SIG-M5 (cell line): ENCODE results near the gene BHLHE23.
"Not testable (repeated sequence)": the region's sequence is repeated elsewhere in the genome, so short reads cannot be mapped to it uniquely, and the experiment has no call there.

ENCODE experiments used
- DNase-seq: peaks from one replicate; lab custom pipeline; 2025; lab: John Stamatoyannopoulos, UW

BHLHE23 gene

DNA sequence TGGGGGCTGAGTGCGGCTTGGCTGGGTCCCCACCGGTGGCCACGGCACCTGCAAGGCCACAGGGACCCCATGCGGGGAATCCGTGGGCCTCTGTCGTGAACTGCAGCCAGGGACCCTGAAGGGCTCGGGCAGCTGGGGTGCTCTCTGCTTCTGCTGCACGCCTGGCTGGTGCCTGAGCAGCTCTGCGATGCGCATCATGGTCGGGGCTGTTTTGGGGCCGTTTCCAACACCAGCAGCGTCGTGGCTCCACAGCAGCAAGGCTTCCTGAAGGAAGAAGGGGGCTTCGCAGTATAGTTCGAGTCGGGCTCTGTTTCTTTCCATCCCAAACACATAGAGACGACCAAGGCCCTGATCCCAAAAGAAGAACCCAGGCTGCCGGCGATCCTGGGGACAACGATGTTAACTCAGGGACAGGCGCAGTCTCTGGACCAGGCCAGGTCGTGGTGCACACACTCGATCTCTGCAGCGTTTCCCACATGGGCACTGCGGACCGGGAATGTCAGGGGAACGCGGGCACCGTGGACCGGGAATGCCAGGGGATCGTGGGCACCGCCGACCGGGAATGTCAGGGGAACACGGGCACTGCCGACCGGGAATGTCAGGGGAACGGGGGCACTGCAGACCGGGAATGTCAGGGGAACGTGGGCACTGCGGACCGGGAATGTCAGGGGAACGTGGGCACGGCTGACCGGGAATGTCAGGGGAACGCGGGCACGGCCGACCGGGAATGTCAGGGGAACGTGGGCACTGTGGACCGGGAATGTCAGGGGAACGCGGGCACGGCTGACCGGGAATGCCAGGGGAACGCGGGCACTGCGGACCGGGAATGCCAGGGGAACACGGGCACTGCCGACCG, 36.8 kb upstream of the BHLHE23 start:
- DNase-seq = no peak

DNA sequence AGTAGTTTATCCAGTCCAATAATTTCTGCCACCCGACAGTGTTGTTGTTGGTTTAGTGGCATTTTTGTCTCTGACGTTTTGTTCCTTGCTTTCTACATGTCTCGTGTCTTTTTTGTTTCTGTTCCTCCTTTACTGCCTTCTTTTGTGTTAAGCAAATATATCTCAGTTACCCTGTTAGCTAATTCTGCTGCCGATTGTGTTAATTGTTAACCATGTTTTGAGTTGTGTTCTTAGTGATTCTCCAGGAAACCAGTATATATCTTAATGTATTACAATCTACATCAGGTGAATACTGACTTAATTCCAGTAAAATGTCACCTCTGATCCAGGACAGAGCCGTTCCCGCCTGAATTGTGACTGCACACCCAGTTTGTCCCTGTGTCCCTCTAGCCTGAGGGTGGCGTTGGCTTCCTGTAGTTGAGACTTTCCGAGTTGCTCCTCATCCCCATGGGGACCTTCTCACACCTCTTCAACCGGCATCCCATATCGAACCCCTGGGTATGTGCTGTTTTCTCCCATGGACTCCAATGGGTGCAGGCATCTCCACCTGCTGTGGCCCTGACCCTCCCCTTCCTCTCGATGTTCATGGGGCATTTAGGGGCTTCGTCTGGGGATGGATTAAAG, 35.8 kb upstream of the BHLHE23 start:
- DNase-seq = no peak

DNA sequence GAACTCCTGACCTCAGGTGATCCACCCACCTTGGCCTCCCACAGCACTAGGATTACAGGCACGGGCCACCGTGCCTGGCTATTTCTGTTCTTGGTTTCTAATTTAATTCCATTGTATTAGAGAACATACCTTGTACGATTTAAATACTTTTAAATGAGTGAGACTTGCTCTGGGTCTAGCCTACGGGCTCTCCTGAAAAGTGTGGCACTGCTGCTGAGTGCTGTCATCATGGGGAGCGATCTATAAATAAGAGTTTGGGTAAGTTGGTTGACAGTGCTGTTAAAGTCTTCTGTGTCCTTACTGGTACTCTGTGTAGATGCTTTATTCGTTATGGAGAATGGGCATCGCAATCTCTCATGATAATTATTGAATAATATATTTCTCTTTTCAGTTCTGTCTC, 35.0 kb upstream of the BHLHE23 start:
- no peak for DNase-seq

DNA sequence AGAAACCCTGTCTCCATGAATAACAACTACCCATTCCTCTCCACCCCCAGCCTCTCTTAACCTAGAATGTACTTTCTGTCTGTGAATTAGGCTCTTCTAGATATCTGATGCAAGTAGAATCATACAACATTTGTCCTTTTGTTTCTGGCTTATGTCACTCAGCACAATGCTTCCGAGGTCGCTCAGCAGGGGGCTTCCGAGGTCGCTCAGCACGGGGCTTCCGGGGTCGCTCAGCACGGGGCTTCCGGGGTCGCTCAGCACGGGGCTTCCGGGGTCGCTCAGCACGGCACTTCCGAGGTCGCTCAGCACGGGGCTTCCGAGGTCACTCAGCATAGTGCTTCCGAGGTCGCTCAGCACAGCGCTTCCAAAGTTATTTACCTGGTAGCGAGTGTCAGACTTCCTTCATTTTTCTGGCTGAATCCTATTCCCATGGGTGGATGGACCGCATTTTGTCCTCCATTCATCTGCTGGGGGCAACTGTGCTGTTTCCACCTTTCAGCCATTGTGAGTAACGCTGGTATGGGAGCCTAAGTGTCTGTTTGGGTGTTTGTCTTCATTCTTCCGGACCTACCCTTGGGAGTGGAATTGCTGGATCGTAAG, 31.0 kb upstream of the BHLHE23 start:
- DNase-seq = no peak

DNA sequence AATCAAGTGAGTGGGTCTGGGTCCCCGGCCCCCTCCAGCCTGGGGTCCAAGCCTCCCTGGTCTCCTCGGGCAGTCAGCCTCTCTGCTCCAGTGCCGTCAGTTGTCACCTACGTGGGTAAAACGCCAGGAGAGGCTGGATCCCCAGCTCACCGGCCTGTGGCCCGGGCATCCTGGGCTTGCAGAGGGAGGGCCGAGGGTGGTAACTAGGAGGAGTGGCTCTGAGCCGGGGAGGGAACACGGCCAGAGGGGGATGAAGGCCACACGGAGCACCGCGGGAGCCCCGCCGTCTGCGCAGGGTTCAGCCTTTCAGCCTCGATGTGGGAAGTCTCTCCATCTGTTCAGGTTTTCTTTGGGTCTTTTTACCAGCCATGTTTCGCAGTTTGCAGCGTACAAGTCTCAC, 29.5 kb upstream of the BHLHE23 start:
- DNase-seq = no peak

DNA sequence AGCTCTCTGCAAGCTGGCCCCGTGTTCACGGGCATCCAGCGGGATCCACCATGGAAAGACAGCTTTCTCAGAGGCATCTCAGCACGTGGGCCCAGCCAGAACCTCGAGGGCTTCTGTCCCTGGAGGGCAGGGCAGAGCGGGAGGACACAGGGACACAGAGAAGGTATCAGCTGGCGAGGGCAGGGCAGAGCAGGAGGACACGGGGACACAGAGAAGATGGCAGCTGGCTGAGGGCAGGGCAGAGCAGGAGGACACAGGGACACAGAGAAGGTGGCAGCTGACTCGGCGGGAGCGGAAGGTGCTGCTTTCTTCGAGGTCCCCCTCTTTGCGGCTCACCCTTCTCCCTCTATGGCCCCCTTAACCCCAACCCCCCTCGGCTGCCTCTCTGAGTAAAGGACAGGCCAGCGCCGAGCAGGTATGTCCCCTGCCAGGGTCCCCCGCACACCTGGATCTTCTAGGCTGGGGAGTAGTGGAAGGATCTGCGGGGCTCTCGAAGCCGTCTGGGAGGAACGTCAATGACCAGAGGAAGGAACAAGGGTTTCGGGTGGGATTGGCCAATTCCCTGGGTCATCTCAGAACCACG, 28.9 kb upstream of the BHLHE23 start:
- DNase-seq = no peak

DNA sequence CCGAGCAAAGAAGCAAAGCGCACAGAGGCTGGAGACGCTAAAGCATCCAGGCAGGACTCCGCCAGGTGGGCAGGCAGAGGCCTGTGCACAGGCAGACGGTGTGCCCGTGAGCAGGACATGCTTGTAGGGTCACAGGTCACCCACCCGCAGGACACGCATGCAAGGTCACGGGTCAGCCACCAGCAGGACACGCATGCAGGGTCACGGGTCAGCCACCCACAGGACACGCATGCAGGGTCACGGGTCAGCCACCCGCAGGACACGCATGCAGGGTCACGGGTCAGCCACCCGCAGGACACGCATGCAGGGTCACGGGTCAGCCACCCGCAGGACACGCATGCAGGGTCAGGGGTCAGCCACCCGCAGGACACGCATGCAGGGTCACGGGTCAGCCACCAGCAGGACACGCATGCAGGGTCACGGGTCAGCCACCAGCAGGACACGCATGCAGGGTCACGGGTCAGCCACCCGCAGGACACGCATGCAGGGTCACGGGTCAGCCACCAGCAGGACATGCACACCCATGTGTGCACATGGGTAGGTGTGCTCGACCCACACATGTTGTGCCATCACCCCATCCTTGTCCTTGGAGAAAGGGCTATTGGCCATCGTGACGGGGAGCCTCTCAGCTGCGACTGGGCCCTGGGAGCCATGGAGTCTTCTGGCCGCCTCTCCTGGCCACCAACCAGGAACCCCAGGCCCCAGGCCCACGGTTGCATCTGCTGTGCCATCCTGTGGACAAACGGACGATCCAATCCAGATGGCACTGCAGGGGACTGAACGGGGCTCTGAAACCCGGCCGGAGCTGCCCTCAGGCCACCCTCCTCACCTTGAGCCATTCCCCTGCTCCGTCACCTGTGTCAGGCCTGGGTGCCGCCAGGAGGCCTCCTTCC, 28.2 kb upstream of the BHLHE23 start:
- not testable (repeated sequence) for DNase-seq

DNA sequence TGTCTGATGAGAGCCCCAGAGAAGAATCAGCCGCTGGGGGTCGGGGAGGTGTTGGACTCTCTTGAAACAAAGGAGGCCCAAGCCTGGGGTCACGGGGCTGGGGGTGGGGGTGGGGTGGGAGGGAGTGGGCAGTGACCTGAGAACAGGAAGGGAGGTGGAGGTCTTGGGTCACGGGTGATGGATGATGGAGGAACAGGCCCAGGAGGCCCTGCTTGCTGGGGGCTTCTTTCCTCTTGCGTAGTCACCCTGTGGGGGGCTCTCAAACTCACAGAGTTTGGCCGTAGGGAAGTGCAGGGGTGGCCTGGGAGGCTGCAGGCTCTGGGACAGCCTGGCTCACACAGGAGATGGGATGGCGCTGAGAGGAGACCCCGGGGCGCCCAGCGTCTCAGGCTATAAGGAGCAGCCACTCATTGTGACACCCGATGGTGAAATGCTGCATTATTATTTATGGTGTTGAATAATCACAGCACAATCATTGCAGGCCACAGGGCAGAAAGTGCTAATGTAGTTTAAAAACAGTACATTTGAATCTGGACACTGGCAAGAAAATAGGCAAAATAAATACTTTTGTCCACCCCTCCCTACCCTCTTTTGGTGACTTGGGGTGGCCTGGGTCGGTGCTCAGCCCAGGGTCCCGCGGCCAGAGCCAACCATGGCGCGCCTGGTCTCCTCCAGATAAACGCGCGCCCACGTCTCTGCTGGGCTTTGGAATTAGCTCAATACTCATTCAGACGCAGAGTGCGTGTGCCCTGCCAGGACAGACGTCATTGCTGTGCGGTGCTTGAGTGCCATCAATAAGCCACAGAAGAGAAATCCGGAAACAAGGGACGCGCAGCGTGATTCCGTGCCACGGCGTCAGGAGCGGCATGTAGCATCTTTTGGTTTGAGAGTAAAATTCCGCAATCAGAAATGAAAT, 27.3 kb upstream of the BHLHE23 start:
- DNase-seq = no peak

DNA sequence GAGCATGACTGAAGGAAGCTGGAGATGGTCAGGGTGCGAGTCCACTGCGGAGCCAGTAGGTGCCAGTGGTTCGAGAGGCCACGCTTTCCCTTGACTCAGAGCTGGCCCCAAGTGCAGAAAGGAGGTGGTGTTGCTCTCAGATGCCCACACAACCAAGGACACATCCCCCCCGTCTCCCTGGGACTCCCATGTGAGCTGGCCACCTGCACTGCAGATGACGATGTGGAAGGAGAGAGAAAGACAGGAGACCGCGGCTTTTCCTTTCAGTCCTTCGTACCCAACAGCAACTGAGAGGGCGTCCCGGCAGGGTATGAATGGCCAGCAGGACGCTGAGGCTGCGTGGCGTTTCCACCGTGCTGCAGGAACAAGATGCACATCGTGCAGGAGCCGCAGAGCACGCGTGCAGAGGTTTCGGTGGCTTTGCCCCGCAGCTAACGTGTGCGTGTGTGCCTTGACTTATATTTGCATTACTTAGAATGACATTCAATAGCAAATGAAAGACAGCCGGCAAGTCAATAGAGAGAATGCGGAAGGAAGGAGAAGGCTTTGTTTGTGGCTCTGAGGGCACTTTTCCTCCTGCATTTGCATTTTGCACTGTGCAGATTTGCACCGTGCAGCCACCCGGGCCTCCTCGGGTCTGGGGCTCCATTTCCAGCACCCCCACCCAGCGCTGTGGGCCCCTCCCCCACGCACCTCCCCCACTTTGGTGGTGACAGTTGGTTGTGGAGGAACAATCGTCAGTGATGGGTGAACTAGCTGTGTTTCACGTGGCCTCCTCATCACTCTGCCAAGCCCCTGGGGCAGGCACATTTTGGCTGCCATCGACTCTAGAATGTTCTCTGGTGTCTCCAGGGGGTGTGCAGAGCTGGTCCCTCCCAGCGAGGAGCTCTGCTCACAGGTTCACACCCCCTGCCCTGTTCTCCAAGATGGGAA, 26.4 kb upstream of the BHLHE23 start:
- no peak for DNase-seq

DNA sequence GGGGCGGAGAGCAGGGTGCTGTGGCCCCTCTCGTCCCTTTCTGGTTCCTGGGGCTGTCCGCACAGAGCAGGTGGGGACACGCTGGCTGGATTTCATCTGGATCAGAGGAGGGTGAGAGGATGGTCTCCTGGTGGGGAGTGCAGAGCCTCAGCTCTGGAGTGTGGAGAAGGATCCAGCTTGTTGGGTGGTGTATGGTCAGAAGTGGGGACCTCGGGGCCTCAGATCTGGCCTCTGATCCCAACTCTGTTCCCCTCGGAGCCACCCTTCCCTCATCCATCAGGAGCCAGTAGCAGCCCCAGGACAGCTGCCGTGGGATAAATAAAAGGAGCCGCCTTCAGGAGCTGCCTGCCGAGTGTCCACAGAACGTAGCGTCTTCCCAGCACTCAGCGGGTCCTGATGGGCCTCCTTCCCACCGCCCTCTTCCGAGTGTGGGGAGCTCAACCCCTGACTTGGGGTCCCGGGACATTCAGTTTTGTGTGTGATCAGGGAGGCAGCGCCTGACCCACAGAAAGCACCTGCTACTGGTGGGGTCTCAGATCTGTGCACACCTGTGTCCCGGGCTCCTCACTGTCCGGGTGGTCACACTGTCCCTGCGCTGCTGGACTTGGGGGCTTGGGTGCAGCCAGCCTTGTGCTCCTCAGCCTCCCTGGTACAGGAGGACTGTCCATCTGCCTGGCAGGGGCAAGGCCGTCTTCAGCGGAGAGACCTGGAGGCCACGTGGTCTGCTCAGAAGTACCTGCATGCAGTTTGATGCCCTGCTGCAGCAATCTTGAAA, 25.4 kb upstream of the BHLHE23 start:
- DNase-seq = no peak

DNA sequence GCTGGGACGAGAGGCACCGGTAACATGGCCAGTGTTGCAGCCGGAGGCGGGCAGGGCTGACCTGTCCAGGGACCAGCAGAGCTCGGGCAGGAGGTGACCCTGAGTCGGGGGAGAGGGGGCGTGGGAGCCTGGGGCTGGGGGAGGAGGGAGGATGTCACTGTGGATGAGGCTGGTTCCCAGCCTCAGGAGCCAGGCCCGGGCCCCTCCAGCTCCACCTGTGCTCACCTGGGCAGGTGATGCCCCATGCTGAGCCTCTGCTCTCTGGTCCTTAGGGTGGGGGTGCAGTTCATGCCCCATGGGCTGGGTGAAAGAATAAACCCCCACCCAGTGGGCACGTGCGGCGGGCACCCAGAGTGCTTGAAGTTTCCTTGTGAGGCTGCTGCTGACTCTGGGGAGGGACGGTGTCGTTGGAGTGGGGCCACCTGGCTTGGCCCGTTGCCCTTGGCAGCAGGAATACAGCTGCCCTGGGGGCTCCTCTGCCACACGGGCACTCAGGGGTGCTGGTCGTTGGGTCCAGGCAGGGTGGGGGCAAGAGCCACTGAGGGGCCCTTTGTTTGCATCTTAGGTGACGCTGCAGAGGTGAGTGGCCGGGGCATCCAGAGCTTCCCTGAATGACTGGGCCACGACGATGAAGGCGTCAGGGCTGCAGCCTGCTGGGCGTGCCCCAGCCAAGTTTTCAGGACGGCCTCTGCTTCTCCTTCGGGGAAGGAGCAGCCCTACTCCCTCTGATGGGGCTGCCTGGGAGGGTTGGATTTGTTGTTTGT, 24.7 kb upstream of the BHLHE23 start:
- no peak for DNase-seq

DNA sequence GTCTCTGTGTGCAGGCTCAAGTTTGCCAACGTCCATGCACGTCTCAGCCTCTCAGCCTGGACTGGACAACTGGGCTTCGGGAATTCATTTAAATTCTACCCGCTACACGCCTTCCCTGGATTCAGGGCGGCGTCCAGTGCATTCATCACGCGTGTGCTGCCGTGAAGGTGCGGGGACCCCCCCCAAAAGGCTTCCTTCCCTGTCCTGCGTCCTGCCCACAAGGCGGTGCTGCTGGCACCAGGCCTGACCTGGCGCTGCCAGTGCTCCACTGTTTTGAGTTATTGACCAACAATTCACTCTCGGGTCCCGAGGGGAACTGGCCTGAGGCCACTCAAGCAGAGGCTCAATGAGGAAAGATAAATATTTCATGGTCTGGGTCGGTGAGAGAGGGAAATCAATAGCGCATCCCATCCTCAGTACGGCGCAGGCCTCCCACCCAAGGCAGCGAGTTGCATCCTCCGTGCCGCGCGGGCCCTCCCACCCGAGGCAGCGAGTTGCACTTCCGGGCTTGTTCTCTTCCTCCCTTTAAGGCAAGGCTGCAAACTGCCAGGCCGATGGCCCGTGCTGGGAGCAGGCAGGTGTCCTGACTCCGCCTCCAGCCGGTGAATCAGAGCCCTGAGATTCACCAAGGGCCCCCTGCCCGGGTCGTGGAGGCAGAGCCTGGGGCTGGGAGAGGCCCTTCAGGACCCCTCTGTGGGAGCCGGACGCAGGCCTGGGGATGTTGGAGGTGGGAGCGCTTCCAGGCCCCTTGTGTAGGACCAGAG, 22.8 kb upstream of the BHLHE23 start:
- no peak for DNase-seq

DNA sequence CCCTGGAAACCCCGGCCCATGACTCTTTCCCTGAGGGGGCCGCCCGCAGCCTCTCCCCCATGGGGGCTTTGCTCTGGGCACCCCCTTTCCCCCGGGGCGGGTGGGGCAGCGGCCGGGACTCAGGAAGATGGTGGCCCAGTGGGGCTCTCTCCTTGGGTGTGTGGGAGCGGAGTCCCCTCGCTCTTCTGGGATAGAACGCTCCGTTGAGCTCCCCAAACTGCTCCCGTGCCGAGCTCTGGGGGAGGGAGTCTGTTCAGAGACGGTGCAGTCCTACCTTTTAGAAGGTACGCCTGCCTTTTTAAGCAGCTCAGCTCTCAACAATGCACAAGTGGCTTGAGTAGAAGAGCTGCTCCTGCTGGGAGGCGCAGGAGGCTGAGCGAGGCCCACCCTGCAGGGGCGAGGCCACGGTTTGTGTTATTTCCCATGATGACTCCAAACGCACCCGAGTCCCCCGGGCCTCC, 21.7 kb upstream of the BHLHE23 start:
- DNase-seq = no peak

DNA sequence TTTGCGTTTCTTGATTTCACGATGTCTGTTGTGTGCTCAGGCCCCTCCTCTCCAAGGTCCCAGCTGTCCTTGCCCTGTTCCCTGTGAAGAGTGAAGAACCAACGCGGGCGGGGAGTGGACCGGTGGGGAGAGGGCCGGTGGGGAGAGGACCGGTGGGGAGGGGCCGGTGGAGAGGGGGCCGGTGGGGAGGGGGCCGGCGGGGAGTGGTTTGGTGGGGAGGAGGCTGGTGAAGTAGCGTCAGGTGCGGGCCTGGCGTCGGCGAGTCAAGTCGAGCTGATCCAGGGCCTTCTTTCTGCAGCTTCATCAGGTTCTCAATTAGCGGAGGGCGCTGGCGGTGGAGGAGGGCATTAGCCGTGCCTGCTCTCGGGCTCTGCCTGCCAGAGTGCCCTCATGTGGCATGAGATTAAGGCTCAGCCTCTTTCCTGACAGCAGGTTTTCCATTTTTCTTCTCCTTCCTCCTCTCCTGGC, 21.2 kb upstream of the BHLHE23 start:
- DNase-seq = no peak

DNA sequence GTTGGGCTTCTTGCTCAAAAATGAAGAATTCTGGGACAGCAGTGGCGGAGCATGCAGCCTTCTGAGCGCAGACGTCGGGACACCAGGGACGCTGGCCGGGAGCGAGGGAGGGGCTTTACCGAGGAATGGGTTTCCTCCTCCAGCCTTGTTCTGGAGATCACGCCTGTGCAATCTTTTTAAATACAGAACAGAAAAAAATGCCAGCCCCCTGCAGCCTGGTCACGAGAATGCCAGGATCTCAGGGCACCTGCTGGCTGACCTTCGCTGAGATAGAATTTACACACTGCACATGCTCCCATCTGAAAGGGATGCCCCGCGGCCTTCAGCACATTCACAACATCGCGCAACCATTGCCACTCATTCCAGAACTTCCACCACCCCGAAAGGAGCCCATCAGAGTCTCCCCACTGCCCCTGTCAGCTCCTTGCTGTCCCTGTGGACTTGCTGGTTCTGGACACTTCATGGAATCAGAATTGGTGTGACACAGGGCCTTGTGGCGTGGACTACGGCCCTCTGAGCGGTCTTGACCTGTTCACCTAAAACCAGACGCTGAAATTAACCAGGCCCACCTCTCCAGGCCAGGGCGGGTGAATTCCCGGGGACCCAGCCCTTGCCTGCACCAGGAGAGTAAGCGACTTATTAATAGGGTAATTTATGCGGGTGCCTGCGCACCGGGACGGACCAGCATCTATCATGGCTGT, 20.6 kb upstream of the BHLHE23 start:
- DNase-seq = no peak

DNA sequence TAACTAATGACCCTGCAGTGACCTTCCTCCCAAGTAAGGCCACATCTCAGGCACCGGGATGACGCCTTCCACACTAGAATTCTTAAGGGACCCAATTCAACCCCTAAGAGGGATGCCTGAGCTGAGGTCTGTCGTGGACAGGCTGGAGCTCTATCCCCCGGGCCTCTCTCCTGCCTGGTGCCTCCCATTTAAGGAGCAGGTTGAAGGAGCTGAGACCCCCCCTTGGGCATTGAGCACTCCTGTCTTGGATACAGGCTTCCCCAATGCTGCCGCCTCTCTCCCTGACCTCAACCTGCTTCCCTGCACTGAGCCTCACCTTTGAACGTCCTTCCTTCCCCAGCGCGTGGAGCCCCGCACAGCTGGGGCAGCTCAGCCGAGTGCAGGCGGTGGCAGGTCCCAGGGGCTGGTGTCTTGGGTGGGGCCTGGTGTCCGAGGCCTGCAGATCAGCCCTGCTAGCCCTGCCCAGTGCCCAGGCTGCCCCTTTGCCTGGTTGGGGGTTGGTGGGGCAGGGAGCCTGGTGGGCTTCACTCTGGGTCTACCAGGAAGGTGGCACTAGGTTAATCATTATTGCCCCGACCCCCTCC, 19.9 kb upstream of the BHLHE23 start:
- DNase-seq = no peak
